ENCODE data around the gene SLC66A1.

SLC66A1 gene

DNA sequence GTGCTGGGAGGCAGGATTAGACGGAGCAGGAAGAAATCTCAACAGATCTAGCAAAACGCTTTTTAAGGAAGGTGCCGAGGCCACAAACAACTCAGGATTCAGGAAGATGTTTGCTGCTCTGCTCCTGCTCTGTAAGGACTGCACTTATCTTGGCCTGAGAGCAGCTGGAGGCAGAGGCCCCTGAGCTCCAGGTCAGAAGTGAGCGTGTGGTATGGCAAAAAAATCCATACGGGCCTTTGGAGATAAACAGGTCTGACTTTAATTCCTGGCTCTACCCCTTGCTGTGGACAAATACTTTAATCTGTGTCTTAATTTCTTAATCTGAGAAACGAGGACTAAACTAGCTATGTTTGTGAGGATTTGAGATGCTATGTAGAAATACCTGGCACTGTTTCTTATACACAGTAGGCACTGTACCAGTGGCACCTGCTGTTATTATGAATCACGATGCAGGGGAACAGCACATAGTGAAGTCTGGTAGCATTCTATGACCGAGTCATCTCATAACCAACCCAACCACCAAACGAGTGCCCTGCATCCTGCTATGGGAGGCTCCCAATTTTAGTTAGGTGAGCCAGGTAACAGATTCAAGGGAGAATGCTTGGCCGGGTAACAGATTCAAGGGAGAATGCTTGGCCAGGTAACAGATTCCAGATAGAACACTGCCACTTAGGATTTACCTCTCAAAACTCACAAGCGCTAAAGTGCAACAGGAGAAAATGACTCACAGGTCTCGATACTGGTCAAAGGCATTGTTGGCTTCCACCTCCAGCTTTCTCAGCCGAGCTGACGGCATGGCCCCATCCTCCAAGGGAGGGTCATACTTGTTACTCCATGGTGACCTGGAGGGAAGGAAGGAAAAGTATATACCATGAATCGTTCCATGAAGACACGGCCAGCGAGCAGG is 65.9 kb downstream of the SLC66A1 start:
- DNase-seq (ENCODE audit: low read depth) = no peak

All from T follicular helper cell (primary cell).